Thymus (tissue), 11 donors: ENCODE measurements around the gene APOA5. TPM values are rescaled to one million over a fixed set of nuclear protein-coding genes. Genes with fewer than 3 reads are reported as not detected.

Source experiments
- DNase-seq, 9 donors: peaks; one replicate each; pipeline ENCODE4 v3.0.0-alpha.2; 2013; ENCODE audit warnings: low spot score in 9 of 9, low read depth in 6 of 9, missing footprints in 1 of 9
- H3K27ac ChIP-seq, 2 donors: one replicate each; pipeline ENCODE4 v1.5.1; 2013; ENCODE audit warnings: control low read depth in 1 of 2, low read depth in 1 of 2, low read length in 1 of 2, mild to moderate bottlenecking in 1 of 2, moderate library complexity in 1 of 2
- H3K27me3 ChIP-seq, 2 donors: one replicate each; pipeline ENCODE4 v1.5.1; 2013; ENCODE audit warnings: low read length in 1 of 2; ENCODE audit not compliant: control insufficient read depth in 2 of 2, insufficient read depth in 1 of 2
- H3K36me3 ChIP-seq, 2 donors: one replicate each; pipeline ENCODE4 v1.5.1; 2013; ENCODE audit warnings: low read length in 1 of 2, mild to moderate bottlenecking in 1 of 2, moderate library complexity in 1 of 2; ENCODE audit not compliant: control insufficient read depth in 2 of 2, insufficient read depth in 2 of 2
- H3K4me1 ChIP-seq, 2 donors: one replicate each; pipeline ENCODE4 v1.5.1; 2013; ENCODE audit warnings: low read length in 2 of 2; ENCODE audit not compliant: control insufficient read depth in 2 of 2, insufficient read depth in 2 of 2
- H3K4me3 ChIP-seq, 2 donors: one replicate each; pipeline ENCODE4 v1.5.1; 2013; ENCODE audit warnings: low read length in 2 of 2, control low read depth in 1 of 2, mild to moderate bottlenecking in 1 of 2
- H3K9me3 ChIP-seq, 2 donors: one replicate each; pipeline ENCODE4 v1.5.1; 2013; ENCODE audit warnings: low read length in 1 of 2, mild to moderate bottlenecking in 1 of 2; ENCODE audit not compliant: control insufficient read depth in 2 of 2, insufficient read depth in 1 of 2
- WGBS: extraction: QIAGEN DNeasy Blood & Tissue Kit; methylation state at CpG from one replicate; pipeline ENCODE4 v1.1.7; 2013; 5-methylcytosine and 5-hydroxymethylcytosine counted together
- polyA plus RNA-seq: library from polyadenylated mRNA; stranded (reverse); fragments of 200-250 nt; gene quantifications from one replicate; pipeline ENCODE4 v1.2.3, GENCODE V29; 2013
- total RNA-seq: library from RNA; stranded (reverse); fragments of 120-200 nt; gene quantifications from one replicate; pipeline ENCODE4 v1.2.4, GENCODE V29; 2013
- donor health status: healthy.

The APOA5 gene
- total and polyA plus RNA-seq, 2 donors, result 0.05 to 0.07 TPM

GRCh38 chr11:116787436-116787785 lies 4.3 kb downstream of the APOA5 start:
- peak overlapping the region; percentile 73 to 92 for H3K4me3 ChIP-seq
- peaks cover 15% of the 10 kb centered on the region in 2 donors for H3K4me1 ChIP-seq
- H3K27me3 ChIP-seq, result peaks cover 0 to 16% of the 10 kb centered on the region in 2 donors
- H3K36me3 ChIP-seq, result peaks cover 28 to 42% of the 10 kb centered on the region in 2 donors
- DNase-seq, result no peak
- no peaks in the 10 kb centered on the region for H3K9me3 ChIP-seq
- WGBS, result under 1% methylated on average over 15 of the region's 15 CpGs
- peak overlapping the region in 1 of 2 donors; percentile 78 for H3K27ac ChIP-seq

- Histone ChIP-seq H3K36me3 (peaks cover 30 to 45% of the 10 kb centered on the region in 2 donors), H3K27me3 (peaks cover 0 to 16% of the 10 kb centered on the region in 2 donors), H3K27ac (no peak overlapping the region), H3K4me1 (peaks cover 15% of the 10 kb centered on the region in 2 donors), H3K9me3 (no peaks in the 10 kb centered on the region), H3K4me3 (peak overlapping the region; percentile 73 to 92)
- no peak for DNase-seq
- 88% methylated on average over 5 of the region's 5 CpGs for WGBS
These were observed 4.7 kb downstream of the APOA5 start for GRCh38 chr11:116786966-116787365.

- Histone ChIP-seq H3K4me3 (no peak overlapping the region), H3K9me3 (no peaks in the 10 kb centered on the region), H3K27me3 (peaks cover 0 to 16% of the 10 kb centered on the region in 2 donors), H3K36me3 (peaks cover 32 to 49% of the 10 kb centered on the region in 2 donors), H3K27ac (no peak overlapping the region), H3K4me1 (peaks cover 12 to 15% of the 10 kb centered on the region in 2 donors)
- 98% methylated on average over 2 of the region's 2 CpGs for WGBS
- DNase-seq, result no peak
These were observed 5.4 kb downstream of the APOA5 start for GRCh38 chr11:116786326-116786725.

- Histone ChIP-seq H3K9me3 (no peaks in the 10 kb centered on the region), H3K4me3 (no peak overlapping the region), H3K4me1 (peaks cover 3 to 7% of the 10 kb centered on the region in 2 donors), H3K27ac (no peak overlapping the region), H3K36me3 (peaks cover 52 to 79% of the 10 kb centered on the region in 2 donors), H3K27me3 (no peaks in the 10 kb centered on the region)
- DNase-seq, result no peak
- 97% methylated on average over 4 of the region's 4 CpGs for WGBS
These were observed 9.0 kb downstream of the APOA5 start for GRCh38 chr11:116782728-116783127.

GRCh38 chr11:116778556-116778955 lies 13.1 kb downstream of the APOA5 start:
- peaks cover 3 to 8% of the 10 kb centered on the region in 2 donors for H3K4me1 ChIP-seq
- no peak for DNase-seq
- H3K27me3 ChIP-seq, result no peaks in the 10 kb centered on the region
- no peak overlapping the region for H3K4me3 ChIP-seq
- no peaks in the 10 kb centered on the region for H3K9me3 ChIP-seq
- H3K27ac ChIP-seq, result no peak overlapping the region
- 98% methylated on average over 4 of the region's 4 CpGs for WGBS
- peaks cover 29 to 58% of the 10 kb centered on the region in 2 donors for H3K36me3 ChIP-seq

- Histone ChIP-seq H3K9me3 (no peaks in the 10 kb centered on the region), H3K27ac (no peak overlapping the region), H3K36me3 (peaks cover 25 to 45% of the 10 kb centered on the region in 2 donors), H3K4me1 (peaks cover 5 to 15% of the 10 kb centered on the region in 2 donors), H3K4me3 (no peak overlapping the region), H3K27me3 (no peaks in the 10 kb centered on the region)
- WGBS, result 97% methylated on average over 7 of the region's 7 CpGs
- DNase-seq, result no peak
These were observed 14.6 kb downstream of the APOA5 start for GRCh38 chr11:116777056-116777455.

- no peaks in the 10 kb centered on the region for H3K27me3 ChIP-seq
- no peak overlapping the region for H3K4me3 ChIP-seq
- H3K4me1 ChIP-seq, result peaks cover 10 to 20% of the 10 kb centered on the region in 2 donors
- H3K27ac ChIP-seq, result peak overlapping the region in 1 of 2 donors; percentile 9
- H3K9me3 ChIP-seq, result no peaks in the 10 kb centered on the region
- DNase-seq, result peak in 1 of 9 donors; percentile 31
- H3K36me3 ChIP-seq, result peaks cover 23 to 42% of the 10 kb centered on the region in 2 donors
These were observed 15.1 kb downstream of the APOA5 start for GRCh38 chr11:116776522-116776984.

GRCh38 chr11:116775975-116776374 lies 15.7 kb downstream of the APOA5 start:
- no peak for DNase-seq
- Histone ChIP-seq H3K36me3 (peaks cover 23 to 36% of the 10 kb centered on the region in 2 donors), H3K4me1 (peaks cover 14 to 22% of the 10 kb centered on the region in 2 donors), H3K27me3 (no peaks in the 10 kb centered on the region), H3K4me3 (no peak overlapping the region), H3K27ac (peak overlapping the region in 1 of 2 donors; percentile 9), H3K9me3 (no peaks in the 10 kb centered on the region)
- 98% methylated on average over 5 of the region's 5 CpGs for WGBS

- no peak overlapping the region for H3K27ac ChIP-seq
- no peaks in the 10 kb centered on the region for H3K9me3 ChIP-seq
- H3K4me3 ChIP-seq, result no peak overlapping the region
- no peaks in the 10 kb centered on the region for H3K27me3 ChIP-seq
- no peak for DNase-seq
- WGBS, result 96% methylated on average over 5 of the region's 5 CpGs
- H3K4me1 ChIP-seq, result peaks cover 14 to 22% of the 10 kb centered on the region in 2 donors
- peaks cover 16 to 28% of the 10 kb centered on the region in 2 donors for H3K36me3 ChIP-seq
These were observed 17.0 kb downstream of the APOA5 start for GRCh38 chr11:116774661-116775060.
